Sigmoid colon (tissue), 4 donors: ENCODE results near the gene CTNNA2.

Experiments used
- CTCF ChIP-seq, 4 experiments: fragments of 450-650 bp in 3 of 4; fragments of 200-600 bp in 1 of 4; IDR thresholded peaks; one replicate each; pipeline ENCODE4 v1.5.1; 2016 to 2019; ENCODE audit warnings: antibody characterized with exemption in 4 of 4, mild to moderate bottlenecking in 3 of 4, moderate library complexity in 2 of 4
- POLR2AphosphoS5 ChIP-seq, 4 donors: sonication (generic); formaldehyde crosslinking; IDR thresholded peaks; one replicate each; pipeline ENCODE4 v1.6.1; 2017; ENCODE audit warnings: antibody characterized with exemption in 4 of 4

DNA sequence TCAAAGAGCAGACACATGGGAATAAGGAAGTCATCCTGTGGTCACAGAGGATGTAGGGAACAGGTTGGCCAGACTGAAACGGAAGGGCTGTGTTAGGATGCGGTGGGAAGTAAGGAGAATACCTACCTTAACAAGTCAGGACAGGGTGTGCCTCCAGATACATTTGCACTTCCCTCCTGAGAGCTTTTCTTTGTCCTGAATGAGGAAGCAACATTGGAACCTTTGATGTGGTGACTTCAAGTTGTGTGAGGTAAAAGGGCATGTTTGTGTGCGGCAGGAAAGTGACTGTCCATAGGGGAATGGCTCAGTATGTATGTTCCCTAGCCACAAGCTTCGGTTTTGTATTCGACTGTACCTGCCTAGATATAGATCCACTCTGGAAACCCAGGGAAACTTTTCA, 816.6 kb downstream of the CTNNA2 start:
- TF ChIP-seq CTCF (IDR thresholded peaks at IDR 0.05) = no peak
- TF ChIP-seq POLR2AphosphoS5 (IDR thresholded peaks at IDR 0.05) = no peak
